Lower lobe of right lung (tissue), 2 donors: ENCODE results near the gene CD46. TPM values are rescaled to one million over a fixed set of nuclear protein-coding genes. Genes with fewer than 3 reads are reported as not detected.

Experiments
- ATAC-seq, 2 donors: fragments of 200-7000 bp; cut with Tn5 transposase; one replicate each; pipeline ENCODE4 v1.9.1; 2020 to 2022; ENCODE audit warnings: mild to moderate bottlenecking in 2 of 2, moderate library complexity in 2 of 2
- DNase-seq: peaks from one replicate; pipeline ENCODE4 v3.0.0-alpha.2; 2020
- H3K27ac ChIP-seq: fragments of 200-600 bp; one replicate; pipeline ENCODE4 v1.8.0; 2022
- H3K27me3 ChIP-seq: fragments of 200-600 bp; one replicate; pipeline ENCODE4 v1.8.0; 2022; ENCODE audit warnings: low read depth
- H3K36me3 ChIP-seq: fragments of 200-600 bp; one replicate; pipeline ENCODE4 v1.8.0; 2022; ENCODE audit warnings: mild to moderate bottlenecking
- H3K4me1 ChIP-seq: fragments of 200-600 bp; one replicate; pipeline ENCODE4 v1.8.0; 2022
- H3K4me3 ChIP-seq: fragments of 200-600 bp; one replicate; pipeline ENCODE4 v1.8.0; 2022; ENCODE audit warnings: mild to moderate bottlenecking
- H3K9me3 ChIP-seq: fragments of 200-600 bp; one replicate; pipeline ENCODE4 v1.8.0; 2022
- CTCF ChIP-seq: fragments of 200-600 bp; IDR thresholded peaks from one replicate; pipeline ENCODE4 v1.8.0; 2022; ENCODE audit warnings: antibody characterized with exemption, mild to moderate bottlenecking
- intact Hi-C: fragments of 100-400 bp; cut with DNase I; formaldehyde crosslinking; loops from one replicate; pipeline ENCODE4 v1.11.0; 2022
- total RNA-seq: library from RNA; stranded (reverse); fragmentation: NEBNext Ultra II Directional; extraction: Animal tissue kit (Norgen Biotek cat#: 25700); gene quantifications from one replicate; pipeline ENCODE4 v1.2.1, GENCODE V29; 2021
- donor health status: DM: no; HTN: yes; CAD: no; lungs with severe emphysema.

Gene CD46
- total RNA-seq, 1 donor from 2014 or later: 302 TPM

GRCh38 chr1:207822602-207823451 lies 71.0 kb downstream of the CD46 start:
- ATAC-seq (peak; percentile 88 to 89), DNase-seq (peak; percentile 85)
- H3K9me3 ChIP-seq: no peaks in the 10 kb centered on the region
- no peak for TF ChIP-seq CTCF
- H3K36me3 ChIP-seq: peaks cover 33% of the 10 kb centered on the region
- peak overlapping the region; percentile 99 for H3K27ac ChIP-seq
- no peaks in the 10 kb centered on the region for H3K27me3 ChIP-seq
- peaks cover 82% of the 10 kb centered on the region for H3K4me1 ChIP-seq
- peak overlapping the region; percentile 76 for H3K4me3 ChIP-seq
- intact Hi-C loops: no loop called here

- Histone ChIP-seq H3K4me3 (peak overlapping the region; percentile 76), H3K27me3 (no peaks in the 10 kb centered on the region), H3K9me3 (no peaks in the 10 kb centered on the region), H3K36me3 (peaks cover 28% of the 10 kb centered on the region), H3K27ac (peak overlapping the region; percentile 99), H3K4me1 (peaks cover 84% of the 10 kb centered on the region)
- intact Hi-C loops: no loop called here
- peak in 1 of 2 donors; percentile 5 for ATAC-seq
- no peak for TF ChIP-seq CTCF
- no peak for DNase-seq
These were observed 71.7 kb downstream of the CD46 start for GRCh38 chr1:207823531-207823879.

GRCh38 chr1:207823880-207824566 lies 72.2 kb downstream of the CD46 start:
- H3K4me3 ChIP-seq: peak overlapping the region; percentile 76
- no peaks in the 10 kb centered on the region for H3K9me3 ChIP-seq
- DNase-seq (peak; percentile 88), ATAC-seq (peak; percentile 76 to 83)
- TF ChIP-seq CTCF: peak; percentile 68
- no peaks in the 10 kb centered on the region for H3K27me3 ChIP-seq
- H3K27ac ChIP-seq: peak overlapping the region; percentile 99
- peaks cover 84% of the 10 kb centered on the region for H3K4me1 ChIP-seq
- intact Hi-C loops: no loop called here
- H3K36me3 ChIP-seq: peaks cover 23% of the 10 kb centered on the region

GRCh38 chr1:207824691-207825408 lies 73.0 kb downstream of the CD46 start:
- DNase-seq (no peak), ATAC-seq (no peak)
- TF ChIP-seq CTCF: no peak
- peaks cover 82% of the 10 kb centered on the region for H3K4me1 ChIP-seq
- peak overlapping the region; percentile 99 for H3K27ac ChIP-seq
- H3K4me3 ChIP-seq: peak overlapping the region; percentile 76
- H3K27me3 ChIP-seq: no peaks in the 10 kb centered on the region
- H3K36me3 ChIP-seq: peaks cover 15% of the 10 kb centered on the region
- H3K9me3 ChIP-seq: no peaks in the 10 kb centered on the region
- intact Hi-C loops: loop anchor here (5.0 kb wide), 1 partner anchor 42 kb away; no protein-coding TSS in a partner anchor

GRCh38 chr1:207825409-207825695 lies 73.5 kb downstream of the CD46 start:
- intact Hi-C loops: loop anchor here (5.0 kb wide), 1 partner anchor 42 kb away; no protein-coding TSS in a partner anchor
- no peaks in the 10 kb centered on the region for H3K27me3 ChIP-seq
- DNase-seq (no peak), ATAC-seq (no peak)
- no peaks in the 10 kb centered on the region for H3K9me3 ChIP-seq
- peaks cover 10% of the 10 kb centered on the region for H3K36me3 ChIP-seq
- H3K4me1 ChIP-seq: peaks cover 82% of the 10 kb centered on the region
- H3K4me3 ChIP-seq: peak overlapping the region; percentile 27
- TF ChIP-seq CTCF: no peak
- peak overlapping the region; percentile 99 for H3K27ac ChIP-seq
